ENCODE measurements around the gene SPG11.
"Not testable (repeated sequence)": the region's sequence is repeated elsewhere in the genome, so short reads cannot be mapped to it uniquely, and the experiment has no call there.

DNA sequence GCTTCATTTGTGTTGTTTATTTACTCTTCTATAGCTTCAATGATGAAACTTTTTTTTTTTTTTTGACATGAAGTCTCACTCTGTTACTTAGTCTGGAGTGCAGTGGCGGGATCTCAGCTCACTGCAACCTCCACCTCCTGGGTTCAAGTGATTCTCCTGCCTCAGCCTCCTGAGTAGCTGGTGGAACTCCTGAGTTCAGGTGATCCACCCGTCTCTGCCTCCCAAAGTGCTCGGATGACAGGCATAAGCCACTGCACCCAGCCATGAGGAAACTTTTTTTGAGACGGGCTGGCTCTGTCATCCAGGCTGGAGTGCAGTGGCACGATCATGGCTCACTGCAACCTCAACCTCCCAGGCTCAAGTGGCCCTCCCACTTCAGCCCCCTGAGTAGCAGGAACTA, 131.2 kb downstream of the SPG11 start:
- TF ChIP-seq MAZ (CRISPR knock-in tag; conservative IDR thresholded peaks at IDR 0.05 in 1 of 2, IDR thresholded peaks at IDR 0.05 in 1 of 2); ZBTB8A (IDR thresholded peaks at IDR 0.05; ENCODE audit: partially characterized antibody); EZH2 (IDR thresholded peaks at IDR 0.05; ENCODE audit: borderline replicate concordance, low read depth, low read length); NRF1 (conservative IDR thresholded peaks at IDR 0.05 in 1 of 2, IDR thresholded peaks at IDR 0.05 in 1 of 2); ADNP (tag; IDR thresholded peaks at IDR 0.05); EHMT2 (IDR thresholded peaks at IDR 0.05); EWSR1 (IDR thresholded peaks at IDR 0.05; ENCODE audit: borderline replicate concordance, low read depth, partially characterized antibody); CHD1 (IDR thresholded peaks at IDR 0.05; ENCODE audit: low read length); PHB2 (IDR thresholded peaks at IDR 0.05; ENCODE audit: low read depth): not testable (repeated sequence)
- TF ChIP-seq, protein P1, sequence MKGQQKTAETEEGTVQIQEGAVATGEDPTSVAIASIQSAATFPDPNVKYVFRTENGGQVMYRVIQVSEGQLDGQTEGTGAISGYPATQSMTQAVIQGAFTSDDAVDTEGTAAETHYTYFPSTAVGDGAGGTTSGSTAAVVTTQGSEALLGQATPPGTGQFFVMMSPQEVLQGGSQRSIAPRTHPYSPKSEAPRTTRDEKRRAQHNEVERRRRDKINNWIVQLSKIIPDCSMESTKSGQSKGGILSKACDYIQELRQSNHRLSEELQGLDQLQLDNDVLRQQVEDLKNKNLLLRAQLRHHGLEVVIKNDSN (CRISPR knock-in tag; IDR thresholded peaks at IDR 0.05) = not testable (repeated sequence)

Measured in K562 (cell line).